Putamen (tissue), 1 donor: ENCODE results near the gene NT5DC2.
"Not testable (repeated sequence)": the region's sequence is repeated elsewhere in the genome, so short reads cannot be mapped to it uniquely, and the experiment has no call there.

Source experiments
- DNase-seq: peaks from one replicate; pipeline ENCODE4 v3.0.0-alpha.2; 2016; ENCODE audit warnings: low spot score

NT5DC2 gene

DNA sequence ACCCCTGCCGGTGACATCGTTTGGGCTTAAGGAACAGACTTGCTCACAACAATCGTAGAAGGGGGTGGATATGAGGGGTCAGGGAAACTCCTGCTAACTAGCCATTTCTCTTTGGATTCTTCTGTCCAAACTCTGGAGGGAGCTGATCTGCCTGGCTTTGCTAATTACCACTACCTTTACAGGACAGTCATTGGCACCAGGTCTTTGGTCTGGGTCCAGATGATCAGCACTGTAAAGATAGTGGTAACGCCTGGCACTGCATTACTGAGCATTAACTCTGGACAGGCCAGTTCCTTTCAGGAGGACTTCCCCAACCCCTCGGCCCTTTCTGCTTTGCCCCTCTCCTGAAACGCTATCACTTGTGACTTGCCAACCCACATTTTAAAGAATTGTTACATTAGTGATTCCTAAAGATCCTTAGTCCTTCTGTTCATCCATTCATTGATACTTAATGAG, 3.5 kb upstream of the NT5DC2 start:
- no peak for DNase-seq

DNA sequence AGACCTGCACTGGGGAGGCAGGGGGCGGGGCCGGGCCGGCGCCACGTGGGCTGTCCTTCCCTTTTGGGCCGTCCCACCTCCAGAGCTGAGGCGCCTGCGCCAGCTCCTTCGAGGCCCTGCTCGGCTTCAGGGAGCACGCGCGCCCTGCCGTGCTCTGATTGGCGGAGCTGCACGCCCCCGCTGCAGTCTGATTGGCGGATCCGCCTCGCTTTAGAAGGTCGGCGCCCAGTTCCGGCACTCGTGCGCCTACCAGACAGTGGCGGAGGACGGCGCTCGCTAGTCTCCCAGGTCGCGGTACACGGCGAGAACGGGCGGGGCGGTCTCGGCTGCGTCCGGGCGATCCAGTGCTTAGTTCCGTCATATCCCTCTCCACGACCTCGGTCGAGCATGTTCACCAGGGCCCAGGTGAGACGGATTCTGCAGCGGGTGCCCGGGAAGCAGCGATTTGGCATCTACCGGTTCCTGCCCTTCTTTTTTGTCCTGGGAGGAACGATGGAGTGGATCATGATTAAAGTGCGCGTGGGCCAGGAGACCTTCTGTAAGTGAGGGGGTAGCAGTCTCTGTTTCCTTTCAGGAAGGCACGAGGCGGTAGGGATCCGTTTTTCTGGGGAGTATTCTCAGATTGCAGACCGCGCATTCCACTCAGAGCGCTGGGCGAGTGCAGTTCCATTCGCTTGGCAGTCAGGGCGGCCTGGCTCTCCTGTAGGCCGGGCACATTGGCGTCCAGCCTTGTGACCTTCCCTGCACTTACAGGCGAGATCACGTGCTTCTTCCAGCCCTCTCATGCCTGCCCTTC, 2.9 kb upstream of the NT5DC2 start, which contains the start of gene UQCC5:
Gene UQCC5 (plus strand): TSS at position 237 of the 796 bp plus-strand sequence. CDS start 151 bp downstream, at position 388.
- peak; percentile 97 for DNase-seq

DNA sequence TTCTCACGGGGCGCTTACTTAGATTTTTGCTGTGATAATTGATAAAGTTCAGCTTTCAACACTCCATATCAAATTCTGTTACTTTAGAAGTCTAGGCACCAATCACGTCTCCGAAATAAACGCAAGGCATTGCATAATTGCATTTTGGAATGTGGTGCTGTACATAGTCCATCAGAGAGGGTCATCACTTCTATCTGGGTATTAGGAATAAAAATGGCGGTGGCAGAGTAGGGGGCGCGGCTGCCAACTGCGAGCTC, 2.4 kb upstream of the NT5DC2 start:
- DNase-seq: no peak

DNA sequence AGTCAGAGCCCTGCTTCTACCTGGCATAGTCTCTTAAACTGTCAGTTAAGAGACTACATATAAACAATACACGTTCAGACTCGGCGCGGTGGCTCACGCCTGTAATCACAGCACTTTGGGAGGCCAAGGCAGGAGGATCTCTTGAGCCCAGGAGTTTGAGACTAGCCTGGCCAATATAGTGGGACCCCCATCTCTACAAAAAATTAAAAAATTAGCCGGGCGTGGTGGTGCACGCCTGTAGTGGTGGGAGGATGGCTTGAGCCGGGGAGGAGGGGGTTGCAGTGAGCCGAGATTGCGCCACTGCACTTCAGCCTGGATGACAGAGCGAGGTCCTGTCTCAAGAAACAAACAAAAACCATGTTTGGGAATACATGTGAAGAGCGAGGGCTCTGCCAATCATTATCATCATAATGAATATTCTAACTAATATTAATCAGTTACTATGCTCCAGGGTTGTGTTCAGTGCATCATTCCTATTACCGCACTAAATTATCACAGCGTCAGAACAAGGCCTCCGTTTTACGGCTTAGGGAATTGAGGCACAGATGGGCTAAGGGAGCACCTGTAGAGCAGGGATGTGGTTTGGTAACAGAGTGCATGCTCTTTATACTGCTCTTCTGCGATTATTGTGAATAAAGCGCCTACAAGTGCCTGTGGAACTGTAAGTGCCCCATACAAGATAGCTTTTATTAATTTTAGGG, 1.9 kb upstream of the NT5DC2 start:
- DNase-seq: no peak

DNA sequence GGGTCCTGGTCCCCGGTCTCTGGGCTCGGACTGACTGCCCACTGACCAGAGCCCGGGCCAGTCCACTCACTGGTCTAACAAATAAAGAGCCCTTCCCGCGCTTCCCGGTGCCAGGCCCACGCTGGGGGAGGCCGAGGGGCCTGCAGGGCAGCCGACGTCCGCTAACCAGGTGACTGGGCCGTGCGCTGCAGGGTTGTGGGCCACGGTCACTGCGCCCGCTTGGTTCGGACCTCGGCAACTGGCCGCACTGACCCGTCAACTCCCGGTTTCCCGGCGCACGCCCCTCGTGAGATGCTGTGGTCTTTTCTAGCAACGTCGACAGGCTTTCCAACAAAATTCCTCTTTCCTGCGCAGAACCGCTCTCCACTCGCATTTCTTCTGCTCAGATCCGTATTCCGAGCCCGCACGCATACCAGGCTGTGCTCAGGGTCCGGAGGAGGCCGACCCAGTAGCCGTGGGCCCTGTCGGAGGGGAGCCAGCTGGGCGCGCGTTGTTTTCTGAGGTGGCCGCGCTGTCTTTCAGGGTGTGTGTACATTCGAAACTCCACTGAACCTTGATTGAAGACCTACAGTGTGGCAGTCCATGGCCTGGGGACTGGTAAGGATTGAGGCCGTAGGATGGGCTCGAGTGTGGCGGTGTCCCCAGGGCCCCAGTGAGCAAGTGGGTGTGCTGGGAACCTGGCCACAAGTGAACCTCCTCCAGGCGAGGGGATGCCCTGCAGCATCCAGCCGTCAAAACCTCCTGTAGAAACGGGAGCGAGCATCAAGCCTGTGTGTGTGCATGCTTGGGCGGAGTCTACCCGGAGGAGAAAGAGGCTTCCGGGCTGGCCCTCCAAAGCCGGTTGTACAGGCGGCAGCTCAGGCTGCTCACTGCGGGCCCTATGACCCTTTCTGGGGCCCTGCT, 875 bp upstream of the NT5DC2 start:
- no peak for DNase-seq

DNA sequence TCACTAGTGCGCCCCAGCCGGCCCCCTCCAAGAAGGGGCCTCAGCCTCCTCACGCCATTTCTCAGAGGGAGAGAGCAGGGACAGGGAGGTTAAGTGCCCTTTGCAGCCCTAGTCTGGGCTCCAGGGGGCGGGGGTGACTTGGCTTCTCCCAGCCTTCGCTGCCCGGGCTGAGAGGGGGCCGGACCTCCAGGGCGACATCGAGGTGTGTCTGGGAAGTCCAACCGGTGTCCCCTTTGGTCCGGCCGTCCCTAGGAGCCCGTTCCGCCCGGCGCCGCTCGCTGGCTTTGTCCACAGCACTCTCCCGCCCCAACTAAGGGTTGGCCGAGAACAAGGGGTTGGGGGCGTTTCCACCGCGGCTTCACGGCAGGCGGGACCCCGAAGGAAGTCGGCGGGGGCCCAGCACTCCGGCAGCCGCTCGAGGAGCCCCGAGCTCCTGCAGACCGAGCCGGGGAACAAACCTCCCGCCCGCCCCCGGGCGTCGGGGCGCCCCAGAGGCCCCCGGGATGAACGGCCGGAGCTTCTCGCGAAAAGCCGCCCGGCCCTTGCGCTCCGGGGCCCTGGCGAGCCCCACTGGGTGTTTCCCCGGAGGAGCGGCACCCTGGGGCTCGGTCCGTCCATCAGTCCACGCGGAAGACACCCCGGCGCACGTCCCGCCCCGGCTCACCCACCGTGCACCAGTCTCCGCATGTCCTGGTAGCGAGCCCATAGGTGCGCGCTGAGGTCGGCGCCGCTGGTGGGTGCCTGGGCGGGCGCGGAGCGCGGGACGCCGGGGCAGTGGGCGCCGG, 627 bp downstream of the NT5DC2 start:
- no peak for DNase-seq

DNA sequence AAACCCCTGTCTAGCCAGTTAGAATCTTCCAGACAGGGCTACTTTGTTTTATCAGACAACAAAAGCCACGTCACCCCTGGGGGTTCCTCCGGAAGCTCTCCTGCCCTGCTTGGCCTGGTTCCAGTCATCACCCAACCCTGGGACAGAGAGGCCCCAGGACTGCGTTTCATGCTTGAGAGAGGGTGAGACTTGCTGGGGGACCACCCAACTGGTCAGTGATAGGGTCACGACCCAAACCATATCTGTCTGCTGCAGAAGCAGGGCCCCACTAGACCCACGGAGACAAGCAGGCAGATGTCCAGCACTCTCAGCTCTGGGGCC, 1.2 kb downstream of the NT5DC2 start:
- no peak for DNase-seq

DNA sequence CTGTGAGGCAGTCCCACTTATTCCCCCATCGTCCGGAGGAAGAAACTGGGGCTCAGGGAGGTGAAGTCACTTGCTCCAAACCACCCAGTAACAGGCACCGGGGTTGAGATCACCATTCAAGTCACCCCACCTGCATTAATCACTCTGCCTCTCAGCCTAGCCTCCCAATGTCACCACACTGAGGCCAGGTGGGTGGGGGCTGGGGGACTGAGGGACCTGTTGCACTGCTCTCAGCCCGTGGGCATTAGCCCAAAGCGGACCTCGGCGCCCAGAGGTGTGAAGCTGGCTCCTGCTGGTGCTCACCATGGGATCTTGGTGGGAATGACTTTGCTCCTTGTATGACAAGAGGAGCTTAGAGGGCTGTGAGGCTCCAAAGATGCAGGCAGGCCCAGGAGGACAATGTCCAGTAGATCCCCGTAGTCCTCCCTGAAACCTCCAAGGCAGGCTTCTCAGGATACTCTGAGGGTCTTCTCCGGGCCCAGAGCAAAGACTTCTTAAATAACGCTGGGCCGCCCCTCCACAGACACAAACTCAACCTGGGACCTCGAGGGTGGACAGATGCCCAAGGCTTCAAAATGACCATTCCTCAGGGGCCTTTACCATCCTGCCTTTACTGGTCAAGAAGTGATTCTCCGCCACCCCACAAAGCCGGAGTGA, 1.7 kb downstream of the NT5DC2 start:
- no peak for DNase-seq

DNA sequence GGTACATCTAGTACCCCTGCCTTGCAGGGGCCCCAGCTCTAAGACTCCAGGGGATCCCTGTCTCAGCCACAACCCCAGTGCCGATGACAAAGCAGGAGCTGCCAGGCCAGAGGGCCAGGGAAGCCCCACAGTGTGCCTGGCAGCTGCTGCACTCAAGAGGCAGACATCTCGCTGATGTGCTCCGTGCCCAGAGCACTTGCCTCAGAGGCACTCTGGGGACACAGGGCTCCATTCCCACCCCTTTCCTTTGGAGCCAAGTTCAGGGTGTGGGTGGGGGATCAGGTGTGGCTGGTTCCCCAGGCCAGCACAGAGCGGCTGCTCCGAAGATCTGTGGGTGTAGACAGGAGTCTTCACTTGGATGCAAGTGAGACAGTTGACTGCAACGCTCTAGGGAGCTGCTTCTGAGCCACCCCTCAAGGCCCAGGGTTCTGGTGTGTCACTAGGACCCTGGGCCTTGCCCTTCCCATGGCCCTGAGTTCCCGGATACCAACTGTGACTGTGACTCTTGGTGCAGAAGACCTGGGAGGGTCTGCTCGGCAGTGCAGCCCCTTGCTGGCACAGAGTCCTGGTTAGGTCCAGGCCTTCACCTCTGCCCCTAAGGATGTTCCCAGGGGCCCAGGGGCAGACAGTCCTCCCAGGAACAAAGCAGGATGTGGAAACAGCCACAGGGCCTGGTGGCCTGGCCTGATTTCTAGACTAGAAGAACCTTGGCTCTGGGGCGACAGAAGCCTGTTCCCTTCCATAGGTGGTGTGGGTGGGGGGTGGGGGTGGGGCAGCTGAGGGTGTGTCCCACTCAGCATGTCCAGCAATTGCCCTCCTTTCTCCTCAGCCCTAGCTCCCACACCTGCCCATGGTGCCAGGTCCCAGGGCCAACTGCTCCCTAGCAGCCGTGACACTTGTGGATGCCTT, 2.5 kb downstream of the NT5DC2 start:
- no peak for DNase-seq

DNA sequence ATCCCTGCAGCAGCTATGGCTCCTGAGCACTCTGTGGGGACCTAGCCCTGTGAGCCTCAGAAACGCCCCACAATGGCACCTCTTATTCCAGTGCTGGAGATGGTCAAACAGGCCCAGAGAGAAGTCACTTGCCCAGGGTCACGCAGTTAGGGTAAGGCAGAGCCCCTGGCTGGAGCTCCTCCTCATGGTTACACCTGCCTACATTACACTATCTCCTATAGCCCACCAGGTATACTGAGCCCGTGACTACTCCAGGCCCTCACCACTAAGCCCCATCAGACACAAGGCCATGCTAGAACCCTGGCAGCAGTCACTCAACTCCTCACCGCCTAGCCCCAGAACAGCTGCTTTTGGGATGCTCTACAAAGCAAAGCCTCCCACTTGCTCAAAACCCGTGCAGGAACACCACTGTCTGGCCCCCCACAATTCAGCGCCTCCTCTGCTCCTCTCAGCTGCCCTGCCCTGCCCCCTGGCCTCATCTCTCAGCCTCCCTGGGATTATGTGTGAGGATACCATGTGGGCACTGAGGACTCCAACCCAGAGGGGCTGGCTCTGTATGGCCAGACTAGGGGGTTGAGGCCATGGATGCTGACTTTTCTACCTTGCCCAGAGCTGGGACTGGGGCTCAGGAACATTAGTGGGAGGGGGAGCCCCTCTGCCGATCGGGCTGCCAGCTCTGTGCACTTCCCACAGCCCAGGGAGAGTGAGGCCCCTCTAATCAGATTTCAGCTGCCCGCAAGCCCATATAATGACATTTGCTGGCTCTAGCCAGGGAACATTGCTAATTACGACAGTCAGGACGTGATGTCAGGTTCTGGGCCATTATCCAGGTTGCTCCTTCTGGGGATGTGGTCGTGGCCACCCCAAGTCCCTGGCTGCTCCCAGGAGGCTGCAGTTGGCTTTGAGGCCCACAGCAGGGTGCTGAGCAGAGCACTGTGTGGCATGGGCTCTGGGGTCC, 4.0 kb downstream of the NT5DC2 start:
- no peak for DNase-seq

DNA sequence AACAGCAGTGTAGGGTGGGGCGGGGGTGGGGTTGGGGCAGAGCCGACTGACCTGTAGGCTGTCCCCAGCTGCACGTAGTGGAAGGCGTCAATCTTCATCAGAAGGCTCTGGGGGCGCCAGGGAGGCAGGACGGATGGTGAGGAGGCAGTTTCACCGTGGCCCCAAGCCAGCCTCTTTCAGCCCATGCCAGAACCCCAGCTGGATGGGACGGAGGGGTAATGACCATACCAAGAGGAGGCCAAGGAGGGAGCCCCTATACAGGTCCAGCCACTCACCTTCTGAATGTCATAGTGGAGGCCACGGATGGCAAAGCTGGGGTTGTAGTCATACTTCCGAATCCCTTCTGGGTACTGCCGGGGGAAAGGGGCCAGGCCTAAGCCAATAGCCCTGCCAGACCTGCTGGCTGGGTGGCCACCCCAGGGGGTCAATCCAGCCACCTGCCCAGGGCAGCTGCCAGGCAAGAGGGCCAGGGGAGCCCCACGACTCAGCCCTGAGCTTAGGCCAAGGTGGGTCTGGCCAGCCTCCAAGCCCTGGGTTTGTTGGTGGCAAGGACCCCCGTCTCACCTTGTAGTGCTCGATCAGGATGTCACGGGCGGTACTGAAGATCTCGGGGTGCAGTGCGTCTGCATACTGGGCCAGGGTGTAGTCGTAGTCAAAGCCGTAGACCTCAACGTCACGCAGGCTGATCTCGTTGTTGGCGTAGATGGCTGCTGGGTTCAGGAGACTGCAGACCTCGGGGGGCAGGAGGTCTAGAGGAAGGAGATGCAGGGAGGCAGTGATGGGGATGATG, 4.9 kb downstream of the NT5DC2 start:
- DNase-seq: no peak

DNA sequence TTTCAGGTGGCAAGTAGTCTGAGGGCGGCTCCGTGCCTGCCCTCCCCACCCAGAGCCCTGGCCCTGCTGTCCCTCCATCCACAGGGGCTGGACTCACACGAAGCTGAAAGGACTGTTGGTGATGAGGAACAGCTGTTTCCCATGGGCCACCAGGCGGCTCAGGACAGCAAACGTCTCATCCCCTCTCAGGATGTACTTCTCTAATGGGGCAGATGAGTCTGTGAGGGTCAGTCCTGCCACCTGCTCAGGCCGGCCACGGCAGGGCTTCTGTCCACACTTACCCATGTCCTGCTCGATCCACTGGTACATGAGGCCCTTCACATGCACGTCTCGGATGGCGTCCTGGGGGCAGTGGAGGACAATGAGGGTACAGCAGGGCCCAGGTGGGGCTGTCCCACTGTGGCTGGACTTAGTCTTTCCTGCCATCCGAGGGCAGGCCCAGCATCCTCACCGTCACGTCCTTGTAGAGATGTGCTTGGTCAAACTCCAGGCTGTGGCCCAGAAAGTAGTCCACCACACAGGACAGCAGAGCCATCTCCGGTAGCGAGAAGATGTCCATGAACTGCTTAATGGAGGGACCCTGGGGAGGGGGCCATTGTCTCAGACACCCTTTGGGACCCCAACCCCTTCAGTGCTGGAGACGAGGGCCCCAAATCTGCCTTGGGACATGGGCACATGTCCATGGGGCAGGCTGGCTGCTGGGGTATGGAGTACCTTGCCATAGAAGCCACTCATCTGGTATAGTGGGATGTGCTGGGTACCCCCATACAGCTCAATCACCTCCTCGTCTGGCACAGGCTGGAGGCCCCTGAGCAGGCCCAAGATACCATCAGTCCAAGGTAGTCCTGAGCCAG, 5.7 kb downstream of the NT5DC2 start:
- no peak for DNase-seq

DNA sequence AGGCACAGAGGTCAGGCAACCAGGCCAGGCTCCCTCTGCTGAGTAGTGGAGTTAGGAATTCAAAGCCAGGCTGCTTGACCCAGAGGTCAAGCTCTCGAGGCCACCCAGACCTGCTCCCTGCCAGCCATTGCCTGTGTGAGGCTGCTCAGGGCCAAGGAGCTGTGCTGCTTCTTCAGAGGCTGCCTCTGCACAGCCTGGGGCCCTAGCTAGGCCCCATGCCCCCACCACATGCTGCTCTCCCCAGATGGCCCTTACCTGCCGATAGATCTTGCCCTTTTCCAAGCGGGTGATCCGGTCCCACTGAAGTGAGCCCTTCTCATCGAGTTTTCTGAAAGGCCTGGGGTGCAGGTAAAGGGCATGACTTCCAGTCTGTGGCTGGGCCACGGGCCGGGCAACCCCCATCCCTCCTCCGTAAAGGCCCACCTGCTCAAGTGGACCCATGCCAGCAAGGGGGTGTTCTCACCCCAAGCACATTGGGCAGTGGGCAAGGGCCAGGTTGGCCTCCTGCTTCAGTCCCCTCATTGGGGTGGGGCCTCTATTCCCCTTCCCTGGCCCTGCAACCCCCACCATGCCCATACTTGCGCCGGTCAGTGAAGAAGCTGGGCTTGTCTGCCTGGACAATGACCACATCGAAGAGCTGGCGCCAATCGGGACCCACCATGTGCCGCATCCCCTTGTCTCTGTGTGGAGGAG, 6.5 kb downstream of the NT5DC2 start:
- no peak for DNase-seq

DNA sequence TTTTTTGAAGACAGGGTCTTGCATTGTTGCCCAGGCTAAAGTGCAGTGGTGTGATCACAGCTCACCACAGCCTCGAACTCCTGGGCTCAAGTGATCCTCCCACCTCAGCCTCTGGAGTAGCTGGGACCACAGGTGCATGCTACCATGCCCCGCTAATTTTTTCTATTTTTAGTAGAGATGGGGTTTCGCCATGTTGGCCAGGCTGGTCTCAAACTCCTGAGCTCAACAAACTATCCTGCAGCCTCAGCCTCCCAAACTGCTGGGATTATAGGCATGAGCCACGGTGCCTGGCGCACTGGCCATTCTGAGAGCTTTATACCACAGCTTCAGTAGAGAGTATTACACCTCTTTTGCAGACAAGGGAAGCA, 7.0 kb downstream of the NT5DC2 start:
- DNase-seq: not testable (repeated sequence)

DNA sequence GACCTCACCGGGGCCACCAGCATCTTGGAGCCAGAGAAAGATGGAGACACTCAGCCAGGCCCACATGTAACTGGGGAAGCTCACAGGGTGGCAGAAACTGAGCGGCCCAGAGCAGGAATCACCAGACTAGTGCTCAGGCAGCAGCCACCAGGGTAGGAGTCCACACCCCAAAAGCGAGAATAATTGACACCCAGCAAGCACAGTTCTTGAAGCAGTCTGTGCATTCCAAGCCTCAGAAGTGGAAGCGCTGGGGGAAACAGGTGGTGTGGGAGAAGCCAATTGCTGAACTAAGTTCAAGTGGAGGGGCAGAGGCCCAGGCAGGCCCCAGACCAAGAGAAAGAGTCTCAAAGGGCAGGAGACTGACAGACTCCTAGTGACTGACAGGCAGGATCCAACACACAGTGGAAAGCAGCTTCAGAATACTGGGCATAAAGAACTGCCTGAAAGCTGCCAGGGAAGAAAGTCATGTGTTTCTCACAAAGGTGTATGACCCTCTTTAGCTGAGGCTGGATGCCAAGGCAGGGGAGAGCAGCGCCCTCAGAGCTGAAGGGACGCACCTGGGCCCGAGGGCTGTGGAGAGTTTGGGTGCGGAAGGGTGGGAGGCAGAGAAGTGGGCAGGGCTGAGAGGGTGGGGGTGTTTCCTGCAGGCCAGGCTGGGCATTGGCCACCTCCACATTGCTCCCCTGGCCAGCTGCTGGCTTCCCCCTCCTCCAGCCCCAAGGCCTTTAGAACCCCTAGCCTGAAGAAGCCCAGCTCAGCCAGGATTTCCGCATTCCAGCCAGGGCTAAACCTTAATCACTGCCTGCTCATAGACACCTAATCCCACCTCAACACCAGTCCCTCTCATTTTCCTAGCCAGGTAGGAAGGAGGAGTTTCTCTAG, 7.7 kb downstream of the NT5DC2 start:
- DNase-seq: no peak
